Activated CD4-positive, alpha-beta T cell treated with anti-CD3 and anti-CD28 coated beads for 24 hours (primary cell): ENCODE data around the gene EML1.

Experiments
- DNase-seq, 2 donors: peaks; one replicate each; pipeline ENCODE4 v3.0.0-alpha.2; 2020; ENCODE audit warnings: low read depth in 2 of 2

The EML1 gene

GRCh38 chr14:99966912-99967311 lies 173.7 kb downstream of the EML1 start:
- DNase-seq = no peak

GRCh38 chr14:99968191-99968920 lies 175.1 kb downstream of the EML1 start:
- no peak for DNase-seq

- no peak for DNase-seq
Measured at GRCh38 chr14:99968941-99969340, 175.7 kb downstream of the EML1 start.

GRCh38 chr14:99969673-99970322 lies 176.6 kb downstream of the EML1 start:
- DNase-seq = no peak

GRCh38 chr14:99971087-99971940 lies 178.1 kb downstream of the EML1 start:
- DNase-seq = peak; percentile 77 to 81

GRCh38 chr14:99971941-99972747 lies 178.9 kb downstream of the EML1 start:
- DNase-seq = no peak

GRCh38 chr14:99972748-99973466 lies 179.7 kb downstream of the EML1 start:
- no peak for DNase-seq

- DNase-seq = no peak
Measured at GRCh38 chr14:99975190-99975589, 182.0 kb downstream of the EML1 start.

- no peak for DNase-seq
Measured at GRCh38 chr14:99976021-99976420, 182.8 kb downstream of the EML1 start.

GRCh38 chr14:99976681-99977080 lies 183.5 kb downstream of the EML1 start:
- no peak for DNase-seq

GRCh38 chr14:99980299-99980698 lies 187.1 kb downstream of the EML1 start:
- no peak for DNase-seq

- no peak for DNase-seq
Measured at GRCh38 chr14:99981806-99982205, 188.6 kb downstream of the EML1 start.

GRCh38 chr14:99982537-99983250 lies 189.5 kb downstream of the EML1 start:
- peak; percentile 27 to 48 for DNase-seq

GRCh38 chr14:99983251-99984015 lies 190.2 kb downstream of the EML1 start:
- DNase-seq = no peak

GRCh38 chr14:99984036-99984435 lies 190.8 kb downstream of the EML1 start:
- DNase-seq = no peak

- no peak for DNase-seq
Measured at GRCh38 chr14:99986396-99986795, 193.2 kb downstream of the EML1 start.

- DNase-seq = no peak
Measured at GRCh38 chr14:99989032-99989431, 195.8 kb downstream of the EML1 start.

- no peak for DNase-seq
Measured at GRCh38 chr14:99990268-99991170, 197.3 kb downstream of the EML1 start.

GRCh38 chr14:99991331-99991730 lies 198.1 kb downstream of the EML1 start:
- DNase-seq = no peak
